K562 (cell line): Measurements from ENCODE around the gene NRN1L. TPM values are rescaled to one million over a fixed set of nuclear protein-coding genes. Genes with fewer than 3 reads are reported as not detected.

Experiments
- CHD4 ChIP-seq: fragments of 200-600 bp; sonication (generic); IDR thresholded peaks from 3 replicates; pipeline ENCODE4 v1.6.1; 2012; ENCODE audit warnings: low read depth, mild to moderate bottlenecking, mixed read lengths, low read length, inconsistent platforms; ENCODE audit not compliant: insufficient read depth, insufficient replicate concordance, poor library complexity, severe bottlenecking
- DDX20 ChIP-seq: fragments of 450-650 bp; IDR thresholded peaks from 2 replicates; pipeline ENCODE4 v1.6.1; 2016; ENCODE audit warnings: missing genetic modification characterization, low read depth, mild to moderate bottlenecking, missing compliant biosample characterization, moderate library complexity
- ESRRA ChIP-seq: fragments of 450-650 bp; IDR thresholded peaks from 2 replicates; pipeline ENCODE4 v1.6.1; 2014; ENCODE audit warnings: low read depth, mild to moderate bottlenecking, moderate library complexity, borderline replicate concordance
- FOXP1 ChIP-seq: sonication (generic); formaldehyde crosslinking; IDR thresholded peaks from 2 replicates; pipeline ENCODE4 v1.8.0; 2022; ENCODE audit warnings: mild to moderate bottlenecking, missing genetic modification reagents
- GABPB1 ChIP-seq: sonication (generic); formaldehyde crosslinking; IDR thresholded peaks from 2 replicates; pipeline ENCODE4 v1.8.0; 2022; ENCODE audit warnings: mild to moderate bottlenecking, missing genetic modification reagents
- GATAD2B ChIP-seq: fragments of 450-650 bp; IDR thresholded peaks from 2 replicates; pipeline ENCODE4 v1.6.1; 2017; ENCODE audit warnings: mild to moderate bottlenecking, borderline replicate concordance
- HDAC1 ChIP-seq, 2 experiments: fragments of 450-650 bp; IDR thresholded peaks; 2 replicates each; pipeline ENCODE4 v1.6.1; 2016 to 2017; ENCODE audit warnings: inconsistent platforms in 1 of 2, mild to moderate bottlenecking in 1 of 2, moderate library complexity in 1 of 2
- HDAC2 ChIP-seq: fragments of 450-650 bp; IDR thresholded peaks from 2 replicates; pipeline ENCODE4 v1.6.1; 2016; ENCODE audit warnings: mild to moderate bottlenecking
- HNRNPLL ChIP-seq: fragments of 200-400 bp; formaldehyde crosslinking; IDR thresholded peaks from 2 replicates; pipeline ENCODE4 v1.6.1; 2017; ENCODE audit warnings: low read length, low read depth, mild to moderate bottlenecking; ENCODE audit not compliant: poor library complexity, severe bottlenecking
- KLF13 ChIP-seq: fragments of 450-650 bp; IDR thresholded peaks from 2 replicates; pipeline ENCODE4 v1.6.1; 2016; ENCODE audit warnings: missing genetic modification characterization, low read depth, mild to moderate bottlenecking, missing compliant biosample characterization, moderate library complexity, borderline replicate concordance
- LCOR ChIP-seq: sonication (generic); formaldehyde crosslinking; IDR thresholded peaks from 2 replicates; pipeline ENCODE4 v1.8.0; 2022; ENCODE audit warnings: mild to moderate bottlenecking, missing genetic modification reagents
- PHB2 ChIP-seq: fragments of 450-650 bp; IDR thresholded peaks from 2 replicates; pipeline ENCODE4 v1.6.1; 2017; ENCODE audit warnings: low read depth
- RAD51 ChIP-seq: fragments of 450-650 bp; IDR thresholded peaks from 2 replicates; pipeline ENCODE4 v1.7.1; 2016; ENCODE audit warnings: low read depth, mild to moderate bottlenecking, borderline replicate concordance
- TAF1 ChIP-seq: IDR thresholded peaks from 2 replicates; pipeline ENCODE4 v1.6.1; 2011; ENCODE audit warnings: mild to moderate bottlenecking, low read length, moderate library complexity; ENCODE audit not compliant: insufficient read depth, control insufficient read depth, severe bottlenecking; ENCODE audit errors: extremely low read depth
- TEAD1 ChIP-seq, 2 experiments: fragments of 450-650 bp in 1 of 2; sonication (generic) in 1 of 2; formaldehyde crosslinking; IDR thresholded peaks; 2 replicates each; pipeline versions ENCODE4 v1.4.0 to v1.8.0; 2020 to 2022; ENCODE audit warnings: mild to moderate bottlenecking in 2 of 2, missing genetic modification reagents in 1 of 2
- TFAP4 ChIP-seq: sonication (generic); formaldehyde crosslinking; IDR thresholded peaks from 2 replicates; pipeline ENCODE4 v1.8.0; 2022; ENCODE audit warnings: missing genetic modification reagents, mild to moderate bottlenecking, moderate library complexity, borderline replicate concordance
- U2AF2 ChIP-seq: fragments of 200-400 bp; formaldehyde crosslinking; optimal IDR thresholded peaks from 2 replicates; pipeline ENCODE3; 2017; ENCODE audit warnings: low read depth, mild to moderate bottlenecking, low read length
- polyA plus RNA-seq, 8 experiments: library from polyadenylated mRNA; depleted of rRNA in 4 of 8; stranded (reverse) in 5 of 8; unstranded in 3 of 8; fragments of >200 nt; fragmentation: Nextera tagmentation in 2 of 8; fragmentation: Illumina TruSeq in 1 of 8; extraction: Ambion mirVana in 2 of 8; extraction: Trizol in 1 of 8; gene quantifications; 2 replicates each; pipeline versions ENCODE4 v1.2.1 to v1.2.3, GENCODE V29; 2011 to 2014; ENCODE audit warnings: inconsistent platforms in 1 of 8, missing spikeins in 1 of 8
- total RNA-seq, 7 experiments: library from RNA; depleted of rRNA in 6 of 7; stranded (reverse); fragments of >200 nt in 6 of 7; fragmentation: Illumina TruSeq in 2 of 7; extraction: Trizol in 2 of 7; gene quantifications; 2 replicates each; pipeline versions ENCODE4 v1.2.1 to v1.2.3, GENCODE V29; 2011 to 2021; ENCODE audit warnings: low replicate concordance in 1 of 7
- TF ChIP-seq, protein P1 (sequence below): fragments of 450-650 bp; formaldehyde crosslinking; conservative IDR thresholded peaks from 2 replicates; pipeline ENCODE4 v1.4.0; 2022; ENCODE audit warnings: mild to moderate bottlenecking, missing genetic modification characterization
- TF ChIP-seq, protein P2 (sequence below): fragments of 450-650 bp; IDR thresholded peaks from 2 replicates; pipeline ENCODE4 v1.6.1; 2018; ENCODE audit not compliant: partially characterized antibody
- TF ChIP-seq, protein P3 (sequence below): sonication (generic); formaldehyde crosslinking; IDR thresholded peaks from 2 replicates; pipeline ENCODE4 v1.8.0; 2022; ENCODE audit warnings: mild to moderate bottlenecking, missing genetic modification reagents

The NRN1L gene
- total and polyA plus RNA-seq, 9 of the 15 experiments (the other 6 are each of a cell fraction or from before 2014, with no cell fraction given): 0.22 to 0.86 (median 0.61) TPM; not detected in 5

DNA sequence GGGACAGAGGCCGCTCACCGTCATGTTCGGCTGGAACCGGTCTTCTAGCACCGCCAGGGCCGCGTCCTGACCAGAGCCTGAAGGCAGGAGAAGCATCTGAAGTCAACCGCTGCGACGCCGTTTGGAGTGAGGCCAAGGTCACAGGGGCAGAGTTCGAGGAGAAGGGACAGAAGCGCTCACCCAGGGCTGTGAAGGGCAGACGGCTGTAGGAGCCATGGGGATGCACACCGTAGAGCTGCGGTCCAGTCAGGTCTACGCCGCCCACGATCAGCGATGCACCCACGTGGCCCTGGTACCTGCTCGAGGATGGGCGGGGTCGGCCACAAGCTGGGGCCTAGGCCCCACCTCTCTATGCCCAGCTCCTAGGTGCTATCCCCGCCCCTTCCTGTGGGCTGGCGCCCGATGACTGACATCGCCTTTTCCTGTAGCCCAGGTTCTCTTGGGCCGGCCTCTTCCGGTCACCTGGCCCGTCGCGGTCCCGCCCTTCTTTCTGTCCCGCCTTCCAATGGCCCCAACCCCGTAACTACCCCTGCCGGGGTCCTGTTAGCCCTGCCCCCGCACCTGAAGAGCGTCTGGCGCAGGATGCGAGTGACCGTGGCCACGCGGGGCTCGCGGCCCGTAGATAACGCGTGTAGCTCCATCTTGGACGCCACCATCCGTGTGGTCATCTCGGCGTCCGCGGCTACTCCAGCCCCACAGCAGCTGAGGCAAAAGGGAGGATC, 50.9 kb downstream of the NRN1L start (continued):
- TF ChIP-seq TFAP4 (peak; percentile 97), RAD51 (peak; percentile 93), GABPB1 (CRISPR knock-in tag) (peak; percentile 95), U2AF2 (no peak), DDX20 (tag) (no peak), HDAC1 (IDR thresholded peaks at IDR 0.05) (peak in 1 of 2 experiments; percentile 97; a peak in 2 of 4 replicates), HDAC2 (peak; percentile 71; the same call in 1 of the 2 replicates), ESRRA (peak; percentile 98), TEAD1 (CRISPR knock-in tag; IDR thresholded peaks at IDR 0.05) (peak in 1 of 2 experiments; percentile 58; a peak in 2 of 4 replicates), FOXP1 (CRISPR knock-in tag) (0 out of 2 replicates have a peak, but pooled peaks have one; percentile 57), LCOR (0 out of 2 replicates have a peak, but pooled peaks have one; percentile 23), TAF1 (peak; percentile 82), GATAD2B (no peak), PHB2 (no peak), CHD4 (no peak), KLF13 (peak; percentile 50; the same call in 1 of the 2 replicates), HNRNPLL (peak; percentile 40)
- TF ChIP-seq, protein P1, sequence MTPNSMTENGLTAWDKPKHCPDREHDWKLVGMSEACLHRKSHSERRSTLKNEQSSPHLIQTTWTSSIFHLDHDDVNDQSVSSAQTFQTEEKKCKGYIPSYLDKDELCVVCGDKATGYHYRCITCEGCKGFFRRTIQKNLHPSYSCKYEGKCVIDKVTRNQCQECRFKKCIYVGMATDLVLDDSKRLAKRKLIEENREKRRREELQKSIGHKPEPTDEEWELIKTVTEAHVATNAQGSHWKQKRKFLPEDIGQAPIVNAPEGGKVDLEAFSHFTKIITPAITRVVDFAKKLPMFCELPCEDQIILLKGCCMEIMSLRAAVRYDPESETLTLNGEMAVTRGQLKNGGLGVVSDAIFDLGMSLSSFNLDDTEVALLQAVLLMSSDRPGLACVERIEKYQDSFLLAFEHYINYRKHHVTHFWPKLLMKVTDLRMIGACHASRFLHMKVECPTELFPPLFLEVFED (CRISPR knock-in tag): peak; percentile 9; the same call in 1 of the 2 replicates
- TF ChIP-seq, protein P2, sequence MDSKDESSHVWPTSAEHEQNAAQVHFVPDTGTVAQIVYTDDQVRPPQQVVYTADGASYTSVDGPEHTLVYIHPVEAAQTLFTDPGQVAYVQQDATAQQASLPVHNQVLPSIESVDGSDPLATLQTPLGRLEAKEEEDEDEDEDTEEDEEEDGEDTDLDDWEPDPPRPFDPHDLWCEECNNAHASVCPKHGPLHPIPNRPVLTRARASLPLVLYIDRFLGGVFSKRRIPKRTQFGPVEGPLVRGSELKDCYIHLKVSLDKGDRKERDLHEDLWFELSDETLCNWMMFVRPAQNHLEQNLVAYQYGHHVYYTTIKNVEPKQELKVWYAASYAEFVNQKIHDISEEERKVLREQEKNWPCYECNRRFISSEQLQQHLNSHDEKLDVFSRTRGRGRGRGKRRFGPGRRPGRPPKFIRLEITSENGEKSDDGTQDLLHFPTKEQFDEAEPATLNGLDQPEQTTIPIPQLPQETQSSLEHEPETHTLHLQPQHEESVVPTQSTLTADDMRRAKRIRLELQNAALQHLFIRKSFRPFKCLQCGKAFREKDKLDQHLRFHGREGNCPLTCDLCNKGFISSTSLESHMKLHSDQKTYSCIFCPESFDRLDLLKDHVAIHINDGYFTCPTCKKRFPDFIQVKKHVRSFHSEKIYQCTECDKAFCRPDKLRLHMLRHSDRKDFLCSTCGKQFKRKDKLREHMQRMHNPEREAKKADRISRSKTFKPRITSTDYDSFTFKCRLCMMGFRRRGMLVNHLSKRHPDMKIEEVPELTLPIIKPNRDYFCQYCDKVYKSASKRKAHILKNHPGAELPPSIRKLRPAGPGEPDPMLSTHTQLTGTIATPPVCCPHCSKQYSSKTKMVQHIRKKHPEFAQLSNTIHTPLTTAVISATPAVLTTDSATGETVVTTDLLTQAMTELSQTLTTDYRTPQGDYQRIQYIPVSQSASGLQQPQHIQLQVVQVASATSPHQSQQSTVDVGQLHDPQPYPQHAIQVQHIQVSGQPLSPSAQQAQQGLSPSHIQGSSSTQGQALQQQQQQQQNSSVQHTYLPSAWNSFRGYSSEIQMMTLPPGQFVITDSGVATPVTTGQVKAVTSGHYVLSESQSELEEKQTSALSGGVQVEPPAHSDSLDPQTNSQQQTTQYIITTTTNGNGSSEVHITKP: peak; percentile 65
- TF ChIP-seq, protein P3, sequence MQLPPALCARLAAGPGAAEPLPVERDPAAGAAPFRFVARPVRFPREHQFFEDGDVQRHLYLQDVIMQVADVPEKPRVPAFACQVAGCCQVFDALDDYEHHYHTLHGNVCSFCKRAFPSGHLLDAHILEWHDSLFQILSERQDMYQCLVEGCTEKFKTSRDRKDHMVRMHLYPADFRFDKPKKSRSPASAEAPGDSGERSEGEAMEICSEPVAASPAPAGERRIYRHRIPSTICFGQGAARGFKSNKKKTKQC (CRISPR knock-in tag): peak; percentile 71
